ENCODE results near the gene RFX1. TPM values are rescaled to one million over a fixed set of nuclear protein-coding genes. Genes with fewer than 3 reads are reported as not detected.
A peak's percentile ranks its signal among the peaks of the same experiment; 100 is the strongest.
"Not testable (repeated sequence)": the region's sequence is repeated elsewhere in the genome, so short reads cannot be mapped to it uniquely, and the experiment has no call there.

Gene RFX1
- total and polyA plus RNA-seq, 9 of the 15 experiments (the other 6 are each of a cell fraction or from before 2014, with no cell fraction given): 0.14 to 19.3 (median 1.2) TPM

GRCh38 chr19:14042659-14043608, 36.8 kb upstream of the RFX1 start:
- CTCF ChIA-PET (ENCODE audit: low intra/inter-chr PET ratio): interaction anchor here (2.0 kb wide), 1 partner anchor 163 kb away, joined by 17 read pairs; no protein-coding TSS in a partner anchor
- FAIRE-seq (peak; percentile 96), DNase-seq (ENCODE audit: extremely low read depth in 1 of 4, low spot score in 3 of 4) (peak; percentile 66 to 82 (median 68)), ATAC-seq (peak; percentile 97)
- intact Hi-C loops (cut with micrococcal nuclease); H3K9me3 ChIP-seq (replicated peaks; ENCODE audit: control insufficient read depth, insufficient read depth, low read depth, low read length); in situ Hi-C loops (cut with MboI); H3K4me3 ChIP-seq; H3K27me3 ChIP-seq (ENCODE audit: control insufficient read depth in 2 of 2, insufficient read depth in 2 of 2, low read length in 2 of 2); H4K20me1 ChIP-seq (replicated peaks; ENCODE audit: control insufficient read depth, insufficient read depth, low read length); H3K4me2 ChIP-seq (ENCODE audit: insufficient read depth, low read length); BruUV-seq (replicated peaks); H3K79me2 ChIP-seq (ENCODE audit: control insufficient read depth, insufficient read depth, low read length); H3K9me1 ChIP-seq (ENCODE audit: control insufficient read depth, insufficient read depth, low read length); TF ChIP-seq TOE1 (CRISPR knock-in tag; IDR thresholded peaks at IDR 0.05; ENCODE audit: borderline replicate concordance, low read depth): not testable (repeated sequence)
- 44% methylated on average over 19 of the region's 19 CpGs for WGBS (ENCODE audit: insufficient coverage, low coverage, missing lambda C conversion rate)
- H3K36me3 ChIP-seq (ENCODE audit: control insufficient read depth, insufficient read depth, low read length): peaks cover 15% of the 10 kb centered on the region; the same call in 2 of the 3 replicates
- peak overlapping the region; percentile 42 to 68; a peak in 3 of 4 replicates for H3K9ac ChIP-seq (ENCODE audit: insufficient read depth in 1 of 2, low read depth in 2 of 2, low read length in 2 of 2)
- peak overlapping the region; percentile 54; the same call in 2 of the 3 replicates for H3K27ac ChIP-seq (ENCODE audit: extremely low read depth, low read depth, low read length)
- peak overlapping the region; percentile 76 for H2AFZ ChIP-seq (ENCODE audit: low read depth, low read length)
- POLR2A ChIA-PET: interaction anchor here (0.6 to 1.2 kb wide), 7 partner anchors 10 to 203 kb away, joined by 3 to 4 read pairs (median 3); partner anchors contain the start of gene IL27RA
- peaks cover 4 to 20% of the 10 kb centered on the region in 2 experiments; a peak in 3 of 5 replicates for H3K4me1 ChIP-seq (replicated peaks in 1 of 2; ENCODE audit: control insufficient read depth in 2 of 2, insufficient read depth in 2 of 2, low read length in 2 of 2)
- peak; percentile 32; the same call in 1 of the 2 replicates for TF ChIP-seq CC2D1A (IDR thresholded peaks at IDR 0.05)
- TF ChIP-seq VEZF1 (CRISPR knock-in tag; IDR thresholded peaks at IDR 0.05): peak; percentile 39; the same call in 1 of the 2 replicates
- TF ChIP-seq SMC3 (conservative IDR thresholded peaks at IDR 0.05; ENCODE audit: insufficient read depth, low read depth, low read length): peak; percentile 34; the same call in 1 of the 2 replicates
- 0 out of 2 replicates have a peak, but pooled peaks have one; percentile 51 for TF ChIP-seq CREB3 (tag; conservative IDR thresholded peaks at IDR 0.05; ENCODE audit: low read depth)
- TF ChIP-seq KDM1A (IDR thresholded peaks at IDR 0.05): peak in 1 of 2 experiments; percentile 19; a peak in 1 of 4 replicates
- TF ChIP-seq, protein P1, sequence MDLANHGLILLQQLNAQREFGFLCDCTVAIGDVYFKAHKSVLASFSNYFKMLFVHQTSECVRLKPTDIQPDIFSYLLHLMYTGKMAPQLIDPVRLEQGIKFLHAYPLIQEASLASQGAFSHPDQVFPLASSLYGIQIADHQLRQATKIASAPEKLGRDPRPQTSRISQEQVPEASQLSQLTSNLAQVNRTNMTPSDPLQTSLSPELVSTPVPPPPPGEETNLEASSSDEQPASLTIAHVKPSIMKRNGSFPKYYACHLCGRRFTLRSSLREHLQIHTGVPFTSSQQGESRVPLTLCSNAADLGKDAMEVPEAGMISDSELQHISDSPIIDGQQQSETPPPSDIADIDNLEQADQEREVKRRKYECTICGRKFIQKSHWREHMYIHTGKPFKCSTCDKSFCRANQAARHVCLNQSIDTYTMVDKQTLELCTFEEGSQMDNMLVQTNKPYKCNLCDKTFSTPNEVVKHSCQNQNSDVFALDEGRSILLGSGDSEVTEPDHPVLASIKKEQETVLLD (IDR thresholded peaks at IDR 0.05): peak; percentile 63; the same call in 1 of the 2 replicates
- TF ChIP-seq TOE1 (IDR thresholded peaks at IDR 0.05; ENCODE audit: borderline replicate concordance): peak; percentile 65; the same call in 1 of the 2 replicates
- peak; percentile 78 for TF ChIP-seq HDGF (IDR thresholded peaks at IDR 0.05)
- peak; percentile 53; the same call in 1 of the 2 replicates for TF ChIP-seq HDAC2 (IDR thresholded peaks at IDR 0.05)
- peak; percentile 59; the same call in 1 of the 2 replicates for TF ChIP-seq SMARCA4 (IDR thresholded peaks at IDR 0.05)
- peak; percentile 54; the same call in 1 of the 2 replicates for TF ChIP-seq ZZZ3 (IDR thresholded peaks at IDR 0.05)
- TF ChIP-seq ARNT (IDR thresholded peaks at IDR 0.05): peak in 1 of 2 experiments; percentile 66; a peak in 1 of 4 replicates
- TF ChIP-seq, protein P2, sequence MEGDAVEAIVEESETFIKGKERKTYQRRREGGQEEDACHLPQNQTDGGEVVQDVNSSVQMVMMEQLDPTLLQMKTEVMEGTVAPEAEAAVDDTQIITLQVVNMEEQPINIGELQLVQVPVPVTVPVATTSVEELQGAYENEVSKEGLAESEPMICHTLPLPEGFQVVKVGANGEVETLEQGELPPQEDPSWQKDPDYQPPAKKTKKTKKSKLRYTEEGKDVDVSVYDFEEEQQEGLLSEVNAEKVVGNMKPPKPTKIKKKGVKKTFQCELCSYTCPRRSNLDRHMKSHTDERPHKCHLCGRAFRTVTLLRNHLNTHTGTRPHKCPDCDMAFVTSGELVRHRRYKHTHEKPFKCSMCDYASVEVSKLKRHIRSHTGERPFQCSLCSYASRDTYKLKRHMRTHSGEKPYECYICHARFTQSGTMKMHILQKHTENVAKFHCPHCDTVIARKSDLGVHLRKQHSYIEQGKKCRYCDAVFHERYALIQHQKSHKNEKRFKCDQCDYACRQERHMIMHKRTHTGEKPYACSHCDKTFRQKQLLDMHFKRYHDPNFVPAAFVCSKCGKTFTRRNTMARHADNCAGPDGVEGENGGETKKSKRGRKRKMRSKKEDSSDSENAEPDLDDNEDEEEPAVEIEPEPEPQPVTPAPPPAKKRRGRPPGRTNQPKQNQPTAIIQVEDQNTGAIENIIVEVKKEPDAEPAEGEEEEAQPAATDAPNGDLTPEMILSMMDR (IDR thresholded peaks at IDR 0.05 in 2 of 3, conservative IDR thresholded peaks at IDR 0.05 in 1 of 3; ENCODE audit: insufficient read depth in 2 of 3, low read depth in 1 of 3, low read length in 3 of 3): peak; percentile 70 to 73 (median 72)
